Loucy (cell line): ENCODE results near the gene PATE1.

ENCODE experiments used
- EZH2phosphoT487 ChIP-seq: fragments of 200-600 bp; IDR thresholded peaks from 2 replicates; pipeline ENCODE4 v1.6.1; 2018; ENCODE audit warnings: antibody characterized with exemption, mild to moderate bottlenecking, moderate library complexity, borderline replicate concordance
- TF ChIP-seq, protein P1 (sequence below): fragments of 200-600 bp; sonication (generic); conservative IDR thresholded peaks from 2 replicates; pipeline ENCODE4 v1.5.1; 2014; ENCODE audit warnings: mild to moderate bottlenecking, antibody characterized with exemption, low read length

DNA sequence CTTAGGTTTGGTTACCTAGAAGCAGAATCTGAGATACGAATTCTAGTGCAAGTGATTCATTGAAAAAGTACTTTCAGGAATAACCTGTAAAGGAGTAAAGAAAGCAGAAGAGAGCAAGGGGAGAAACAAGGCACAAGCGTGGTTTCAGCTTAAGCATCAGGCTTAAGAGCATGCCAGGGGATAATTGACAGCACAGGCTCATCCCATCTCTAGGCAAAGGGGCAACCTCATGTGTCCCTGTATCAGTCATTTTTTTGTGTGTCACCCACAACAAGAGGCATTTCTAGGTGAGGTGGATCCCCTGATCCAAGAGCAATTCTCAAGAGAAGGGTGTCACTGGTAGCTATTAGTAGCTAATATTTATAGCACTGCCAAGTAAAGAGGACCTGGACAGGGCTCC lies 24.5 kb downstream of the PATE1 start:
- TF ChIP-seq, protein P1, sequence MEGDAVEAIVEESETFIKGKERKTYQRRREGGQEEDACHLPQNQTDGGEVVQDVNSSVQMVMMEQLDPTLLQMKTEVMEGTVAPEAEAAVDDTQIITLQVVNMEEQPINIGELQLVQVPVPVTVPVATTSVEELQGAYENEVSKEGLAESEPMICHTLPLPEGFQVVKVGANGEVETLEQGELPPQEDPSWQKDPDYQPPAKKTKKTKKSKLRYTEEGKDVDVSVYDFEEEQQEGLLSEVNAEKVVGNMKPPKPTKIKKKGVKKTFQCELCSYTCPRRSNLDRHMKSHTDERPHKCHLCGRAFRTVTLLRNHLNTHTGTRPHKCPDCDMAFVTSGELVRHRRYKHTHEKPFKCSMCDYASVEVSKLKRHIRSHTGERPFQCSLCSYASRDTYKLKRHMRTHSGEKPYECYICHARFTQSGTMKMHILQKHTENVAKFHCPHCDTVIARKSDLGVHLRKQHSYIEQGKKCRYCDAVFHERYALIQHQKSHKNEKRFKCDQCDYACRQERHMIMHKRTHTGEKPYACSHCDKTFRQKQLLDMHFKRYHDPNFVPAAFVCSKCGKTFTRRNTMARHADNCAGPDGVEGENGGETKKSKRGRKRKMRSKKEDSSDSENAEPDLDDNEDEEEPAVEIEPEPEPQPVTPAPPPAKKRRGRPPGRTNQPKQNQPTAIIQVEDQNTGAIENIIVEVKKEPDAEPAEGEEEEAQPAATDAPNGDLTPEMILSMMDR: no peak
- TF ChIP-seq EZH2phosphoT487: no peak
